Endothelial cell (in vitro differentiated cells): ENCODE results near the gene FCHSD2. TPM values are rescaled to one million over a fixed set of nuclear protein-coding genes. Genes with fewer than 3 reads are reported as not detected.
"Not testable (repeated sequence)": the region's sequence is repeated elsewhere in the genome, so short reads cannot be mapped to it uniquely, and the experiment has no call there.

Source experiments
- DNase-seq: peaks from one replicate; pipeline ENCODE4 v3.0.0; 2021; ENCODE audit warnings: low spot score
- H3K27ac Mint-ChIP-seq: one replicate; pipeline ENCODE4 v1.8.0; 2021; ENCODE audit warnings: mixed read lengths, inconsistent platforms; ENCODE audit not compliant: unreplicated experiment
- H3K27me3 Mint-ChIP-seq: one replicate; pipeline ENCODE4 v1.8.0; 2021; ENCODE audit warnings: mild to moderate bottlenecking, moderate library complexity, mixed read lengths, inconsistent platforms; ENCODE audit not compliant: unreplicated experiment
- H3K36me3 Mint-ChIP-seq: one replicate; pipeline ENCODE4 v1.8.0; 2021; ENCODE audit warnings: mild to moderate bottlenecking, low read depth, mixed read lengths, inconsistent platforms; ENCODE audit not compliant: unreplicated experiment
- H3K4me1 Mint-ChIP-seq: one replicate; pipeline ENCODE4 v1.8.0; 2021; ENCODE audit warnings: mild to moderate bottlenecking, mixed read lengths, inconsistent platforms; ENCODE audit not compliant: unreplicated experiment
- H3K4me3 Mint-ChIP-seq: one replicate; pipeline ENCODE4 v1.8.0; 2021; ENCODE audit warnings: mild to moderate bottlenecking, mixed read lengths, inconsistent platforms; ENCODE audit not compliant: unreplicated experiment
- H3K9me3 Mint-ChIP-seq: one replicate; pipeline ENCODE4 v1.8.0; 2021; ENCODE audit warnings: mixed read lengths, inconsistent platforms; ENCODE audit not compliant: unreplicated experiment
- total RNA-seq: library from RNA; stranded (reverse); fragmentation: NEBNext Ultra II Directional; extraction: Animal tissue kit (Norgen Biotek cat#: 25700); gene quantifications from one replicate; pipeline ENCODE4 v1.2.1, GENCODE V29; 2021; ENCODE audit not compliant: unreplicated experiment
- TF ChIP-seq, protein P1 (sequence below): fragments of 200-600 bp; sonication (generic); IDR thresholded peaks from one replicate; pipeline ENCODE4 v1.5.0; 2021; ENCODE audit warnings: antibody characterized with exemption; ENCODE audit not compliant: unreplicated experiment

FCHSD2 gene
- total RNA-seq, 1 donor from 2014 or later: 45.3 TPM

- Mint-ChIP-seq H3K36me3 (no peaks in the 10 kb centered on the region), H3K9me3 (no peaks in the 10 kb centered on the region), H3K27me3 (peaks cover 1% of the 10 kb centered on the region), H3K27ac (no peak overlapping the region), H3K4me1 (peaks cover 14% of the 10 kb centered on the region), H3K4me3 (no peak overlapping the region)
- no peak for DNase-seq
- TF ChIP-seq, protein P1, sequence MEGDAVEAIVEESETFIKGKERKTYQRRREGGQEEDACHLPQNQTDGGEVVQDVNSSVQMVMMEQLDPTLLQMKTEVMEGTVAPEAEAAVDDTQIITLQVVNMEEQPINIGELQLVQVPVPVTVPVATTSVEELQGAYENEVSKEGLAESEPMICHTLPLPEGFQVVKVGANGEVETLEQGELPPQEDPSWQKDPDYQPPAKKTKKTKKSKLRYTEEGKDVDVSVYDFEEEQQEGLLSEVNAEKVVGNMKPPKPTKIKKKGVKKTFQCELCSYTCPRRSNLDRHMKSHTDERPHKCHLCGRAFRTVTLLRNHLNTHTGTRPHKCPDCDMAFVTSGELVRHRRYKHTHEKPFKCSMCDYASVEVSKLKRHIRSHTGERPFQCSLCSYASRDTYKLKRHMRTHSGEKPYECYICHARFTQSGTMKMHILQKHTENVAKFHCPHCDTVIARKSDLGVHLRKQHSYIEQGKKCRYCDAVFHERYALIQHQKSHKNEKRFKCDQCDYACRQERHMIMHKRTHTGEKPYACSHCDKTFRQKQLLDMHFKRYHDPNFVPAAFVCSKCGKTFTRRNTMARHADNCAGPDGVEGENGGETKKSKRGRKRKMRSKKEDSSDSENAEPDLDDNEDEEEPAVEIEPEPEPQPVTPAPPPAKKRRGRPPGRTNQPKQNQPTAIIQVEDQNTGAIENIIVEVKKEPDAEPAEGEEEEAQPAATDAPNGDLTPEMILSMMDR: no peak
These were observed 217.4 kb downstream of the FCHSD2 start for GRCh38 chr11:72924568-72925190.

DNA sequence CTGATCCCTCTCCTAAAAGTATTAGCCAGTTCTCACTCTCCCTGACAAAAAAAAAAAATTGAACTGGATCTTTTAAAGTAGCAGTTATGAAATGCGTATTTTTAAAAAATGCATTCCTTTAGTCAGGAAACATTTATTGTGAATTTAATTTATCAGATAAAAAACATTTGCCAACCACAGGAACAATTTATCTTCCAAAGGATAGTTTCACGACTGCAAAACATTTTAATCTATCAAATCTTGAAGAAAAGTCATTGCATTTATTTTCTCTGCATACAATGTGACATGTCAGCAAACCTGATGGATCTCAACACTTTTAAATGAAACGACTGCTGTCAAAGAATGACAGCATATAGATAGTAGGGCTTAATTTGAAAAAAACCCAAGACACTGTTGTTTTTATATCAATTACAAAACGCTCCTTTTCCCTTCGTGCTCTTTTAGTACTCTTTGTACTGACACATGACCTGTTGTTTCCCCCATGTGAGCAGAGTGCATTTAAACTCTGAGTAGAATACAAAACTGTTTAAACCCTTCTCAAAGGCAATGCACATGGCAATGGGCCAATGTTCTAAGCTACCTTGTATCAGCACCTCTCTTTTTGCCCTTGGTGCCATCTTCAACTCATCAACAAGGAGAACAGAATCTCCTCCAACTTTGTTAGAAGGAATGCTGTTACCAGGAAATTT is 220.9 kb downstream of the FCHSD2 start:
- Mint-ChIP-seq H3K27me3 (no peaks in the 10 kb centered on the region), H3K36me3 (no peaks in the 10 kb centered on the region), H3K4me1 (peaks cover 14% of the 10 kb centered on the region), H3K27ac (no peak overlapping the region), H3K4me3 (no peak overlapping the region), H3K9me3 (no peaks in the 10 kb centered on the region)
- TF ChIP-seq, protein P1: no peak
- no peak for DNase-seq

GRCh38 chr11:72920001-72920400 is 222.1 kb downstream of the FCHSD2 start:
- peaks cover 14% of the 10 kb centered on the region for H3K4me1 Mint-ChIP-seq
- H3K27ac Mint-ChIP-seq: no peak overlapping the region
- TF ChIP-seq, protein P1: no peak

DNA sequence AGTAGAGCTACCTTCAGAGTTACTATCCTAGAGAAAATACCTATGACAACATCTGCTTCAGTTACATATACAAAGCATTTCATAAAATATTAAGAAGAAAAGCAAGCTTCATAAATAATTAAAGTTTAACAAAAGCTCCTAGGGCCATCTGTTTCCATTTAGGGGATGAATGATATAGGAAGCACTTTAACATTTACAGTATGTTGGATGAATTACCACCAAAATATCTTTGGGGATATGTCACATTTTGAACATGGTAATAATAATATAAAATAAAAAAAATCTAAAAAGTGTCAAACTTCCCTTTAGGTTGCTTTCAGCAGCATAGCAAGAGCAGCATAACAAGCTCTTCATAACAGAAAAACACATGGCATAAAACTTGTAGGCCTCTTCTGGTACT is 223.3 kb downstream of the FCHSD2 start:
- Mint-ChIP-seq H3K27me3 (no peaks in the 10 kb centered on the region), H3K4me1 (peaks cover 14% of the 10 kb centered on the region), H3K4me3 (no peak overlapping the region), H3K36me3 (no peaks in the 10 kb centered on the region), H3K27ac (no peak overlapping the region), H3K9me3 (no peaks in the 10 kb centered on the region)
- TF ChIP-seq, protein P1: no peak
- DNase-seq: no peak

More at GRCh38 chr11:72920001-72920400, 222.1 kb downstream of the FCHSD2 start:
- Mint-ChIP-seq H3K9me3 (no peaks in the 10 kb centered on the region), H3K4me3 (no peak overlapping the region), H3K27me3 (no peaks in the 10 kb centered on the region), H3K36me3 (no peaks in the 10 kb centered on the region)
- DNase-seq: no peak

- Mint-ChIP-seq H3K4me1 (no peaks in the 10 kb centered on the region), H3K4me3 (peak overlapping the region; percentile 75), H3K27me3 (peaks cover 6% of the 10 kb centered on the region), H3K27ac (no peak overlapping the region), H3K9me3 (peaks cover 23% of the 10 kb centered on the region), H3K36me3 (peaks cover 51% of the 10 kb centered on the region)
- DNase-seq: no peak
- TF ChIP-seq, protein P1: no peak
These were observed 229.9 kb downstream of the FCHSD2 start for GRCh38 chr11:72912253-72912652.

GRCh38 chr11:72909558-72910388 is 232.3 kb downstream of the FCHSD2 start:
- not testable (repeated sequence) for H3K27ac Mint-ChIP-seq, H3K27me3 Mint-ChIP-seq, H3K4me1 Mint-ChIP-seq, DNase-seq
- peaks cover 67% of the 10 kb centered on the region for H3K36me3 Mint-ChIP-seq
- H3K9me3 Mint-ChIP-seq: peaks cover 23% of the 10 kb centered on the region
- H3K4me3 Mint-ChIP-seq: peak overlapping the region; percentile 42
